BJ (cell line): ENCODE measurements around the gene ZBTB22. TPM values are rescaled to one million over a fixed set of nuclear protein-coding genes. Genes with fewer than 3 reads are reported as not detected.
A peak's percentile ranks its signal among the peaks of the same experiment; 100 is the strongest.

ENCODE experiments used
- CTCF ChIA-PET: fragments of 350-600 bp; formaldehyde crosslinking; extraction: SDS; loops from one replicate; lab custom pipeline; 2021; ENCODE audit warnings: antibody characterized with exemption, inconsistent platforms; lab: Yijun Ruan, JAX
- POLR2A ChIA-PET: fragments of 300-600 bp; sonication (Branson Sonifier 250); formaldehyde crosslinking; extraction: SDS; loops from one replicate; lab custom pipeline; 2021; ENCODE audit warnings: antibody characterized with exemption; lab: Charles Lee
- DNase-seq: peaks from one replicate; pipeline ENCODE4 v3.0.0-alpha.2; 2011; ENCODE audit warnings: low read depth
- H3K27me3 ChIP-seq: 2 replicates; pipeline ENCODE4 v1.6.0; 2011; ENCODE audit warnings: low read length; ENCODE audit not compliant: control insufficient read depth, insufficient read depth
- H3K36me3 ChIP-seq: 2 replicates; pipeline ENCODE4 v1.5.1; 2011; ENCODE audit warnings: low read length; ENCODE audit not compliant: control insufficient read depth, insufficient read depth
- H3K4me3 ChIP-seq: 2 replicates; pipeline ENCODE4 v1.5.1; 2011; ENCODE audit warnings: low read depth, mild to moderate bottlenecking, control low read depth, low read length
- CTCF ChIP-seq: IDR thresholded peaks from 2 replicates; pipeline ENCODE4 v1.5.1; 2011; ENCODE audit warnings: low read depth, mild to moderate bottlenecking, control low read depth, inconsistent platforms, low read length, moderate library complexity; ENCODE audit not compliant: insufficient read depth
- polyA plus RNA-seq: library from polyadenylated mRNA; depleted of rRNA; stranded (reverse); fragments of >200 nt; gene quantifications from 2 replicates; pipeline ENCODE4 v1.2.3, GENCODE V29; 2011

ZBTB22 gene
- polyA plus RNA-seq, 1 experiment = 13.6 TPM

- POLR2A ChIA-PET = no interaction called here
- Histone ChIP-seq H3K27me3 (no peaks in the 10 kb centered on the region), H3K36me3 (peaks cover 13% of the 10 kb centered on the region), H3K4me3 (peak overlapping the region; percentile 81)
- no peak for DNase-seq
- no peak for TF ChIP-seq CTCF
- CTCF ChIA-PET = interaction anchor here (0.6 to 1.2 kb wide), 3 partner anchors 20 to 283 kb away, joined by 3 to 4 read pairs (median 3); partner anchors contain the start of genes B3GALT4 and HSD17B8
Observed at GRCh38 chr6:33297406-33297955, 20.1 kb downstream of the ZBTB22 start.

GRCh38 chr6:33296797-33297405 is 20.6 kb downstream of the ZBTB22 start:
- ChIA-PET POLR2A (no interaction called here), CTCF (interaction anchor here (0.9 to 1.2 kb wide), 2 partner anchors 20 to 283 kb away, joined by 3 to 4 read pairs; partner anchors contain the start of gene B3GALT4)
- Histone ChIP-seq H3K36me3 (peaks cover 18% of the 10 kb centered on the region), H3K4me3 (peak overlapping the region; percentile 81), H3K27me3 (no peaks in the 10 kb centered on the region)
- no peak for TF ChIP-seq CTCF
- no peak for DNase-seq

GRCh38 chr6:33295621-33296369 is 21.7 kb downstream of the ZBTB22 start:
- TF ChIP-seq CTCF = no peak
- ChIA-PET POLR2A (no interaction called here), CTCF (no interaction called here)

GRCh38 chr6:33294086-33294823 is 23.3 kb downstream of the ZBTB22 start:
- Histone ChIP-seq H3K36me3 (peaks cover 15% of the 10 kb centered on the region), H3K27me3 (no peaks in the 10 kb centered on the region), H3K4me3 (no peak overlapping the region)
- DNase-seq = no peak
- TF ChIP-seq CTCF = no peak
- CTCF ChIA-PET = interaction anchor here (0.9 kb wide), 1 partner anchor 51 kb away, joined by 3 read pairs; no protein-coding TSS in a partner anchor
- POLR2A ChIA-PET = no interaction called here

More at GRCh38 chr6:33295621-33296369, 21.7 kb downstream of the ZBTB22 start:
- Histone ChIP-seq H3K4me3 (no peak overlapping the region), H3K27me3 (no peaks in the 10 kb centered on the region), H3K36me3 (peaks cover 15% of the 10 kb centered on the region)
- DNase-seq = no peak
